ENCODE measurements around the gene HES3.

- TF ChIP-seq CTCF (IDR thresholded peaks at IDR 0.05), result no peak
- TF ChIP-seq POLR2A (IDR thresholded peaks at IDR 0.05), result no peak
Observed at GRCh38 chr1:6279066-6279465, 35.1 kb downstream of the HES3 start.
